Measurements from ENCODE around the gene TMEM143.
"Not testable (repeated sequence)": the region's sequence is repeated elsewhere in the genome, so short reads cannot be mapped to it uniquely, and the experiment has no call there.

The TMEM143 gene

DNA sequence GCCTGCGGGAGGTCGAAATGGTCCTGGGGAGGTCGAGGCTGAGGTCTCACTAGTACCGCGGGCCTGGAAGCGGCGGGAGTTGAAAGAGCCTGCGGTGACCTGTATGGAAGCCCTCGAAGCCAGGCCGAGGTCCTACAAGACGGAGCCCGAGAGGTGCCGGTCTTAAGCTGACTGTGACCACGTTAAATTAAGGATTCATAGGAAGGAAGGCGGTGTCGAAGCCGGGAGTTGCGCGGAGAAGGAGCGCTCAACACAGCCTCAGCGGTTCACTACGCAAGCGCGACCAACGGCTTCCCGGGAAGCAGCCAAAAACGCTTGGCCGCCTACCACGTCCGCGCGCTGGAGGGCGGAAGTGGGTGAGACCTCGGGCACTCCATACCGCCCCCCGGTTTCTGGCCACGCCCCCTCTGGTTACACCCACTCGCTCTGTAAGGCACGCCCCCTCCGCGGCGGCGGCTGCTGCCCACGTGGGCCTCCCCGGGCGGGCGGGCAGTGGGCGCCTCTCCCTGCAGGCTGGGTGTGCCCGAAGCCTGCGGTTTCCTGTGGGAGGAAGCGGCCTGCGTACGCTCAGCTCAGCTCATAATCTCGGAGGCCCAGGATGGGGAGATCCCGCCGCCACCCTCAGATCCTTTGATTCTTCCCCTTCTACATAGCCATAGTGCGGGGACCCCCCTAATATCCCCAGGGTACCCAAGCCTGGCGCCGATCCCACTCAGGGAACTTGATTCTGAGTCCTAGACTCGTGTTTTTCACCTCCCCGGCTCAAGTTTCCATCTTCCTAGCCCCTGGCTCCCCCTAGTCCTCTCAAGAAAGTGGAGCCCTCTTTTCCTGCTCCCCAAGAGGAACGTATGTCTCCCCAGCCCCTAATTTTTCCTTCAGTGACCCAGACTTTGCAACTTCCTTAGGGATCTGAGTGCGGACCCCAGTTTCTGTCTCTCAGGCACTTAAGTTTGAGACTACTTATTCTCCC is 41.8 kb downstream of the TMEM143 start:
- peaks cover 15% of the 10 kb centered on the region for H3K4me1 ChIP-seq (ENCODE audit: insufficient read depth, low read length)
- peak overlapping the region; percentile 43 for H3K4me3 ChIP-seq (ENCODE audit: low read length)
- no peaks in the 10 kb centered on the region for H3K36me3 ChIP-seq (ENCODE audit: insufficient read depth, low read length)
- H3K27me3 ChIP-seq (ENCODE audit: insufficient read depth, low read length): no peaks in the 10 kb centered on the region
- peak overlapping the region; percentile 29 for H2AFZ ChIP-seq (ENCODE audit: low read depth, low read length)
- H3K9me3 ChIP-seq (ENCODE audit: low read length): peaks cover 2% of the 10 kb centered on the region

DNA sequence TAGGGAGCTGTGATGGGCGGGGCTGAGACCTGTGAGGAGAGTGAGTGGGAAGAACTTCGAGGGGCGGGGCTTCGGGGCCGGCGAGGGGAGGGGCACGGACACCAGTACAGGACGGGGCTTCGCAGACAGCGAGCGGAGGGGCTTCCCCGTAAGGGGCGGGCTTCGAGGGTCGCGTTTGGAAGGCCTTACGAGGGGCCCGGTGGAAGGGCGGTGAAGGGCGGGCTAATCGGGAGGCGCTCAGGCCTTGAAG is 42.4 kb downstream of the TMEM143 start:
- peaks cover 15% of the 10 kb centered on the region for H3K4me1 ChIP-seq (ENCODE audit: insufficient read depth, low read length)
- no peaks in the 10 kb centered on the region for H3K27me3 ChIP-seq (ENCODE audit: insufficient read depth, low read length)
- H3K4me3 ChIP-seq (ENCODE audit: low read length): peak overlapping the region; percentile 43
- H2AFZ ChIP-seq (ENCODE audit: low read depth, low read length): peak overlapping the region; percentile 29
- H3K36me3 ChIP-seq (ENCODE audit: insufficient read depth, low read length): no peaks in the 10 kb centered on the region
- H3K9me3 ChIP-seq (ENCODE audit: low read length): peaks cover 2% of the 10 kb centered on the region

DNA sequence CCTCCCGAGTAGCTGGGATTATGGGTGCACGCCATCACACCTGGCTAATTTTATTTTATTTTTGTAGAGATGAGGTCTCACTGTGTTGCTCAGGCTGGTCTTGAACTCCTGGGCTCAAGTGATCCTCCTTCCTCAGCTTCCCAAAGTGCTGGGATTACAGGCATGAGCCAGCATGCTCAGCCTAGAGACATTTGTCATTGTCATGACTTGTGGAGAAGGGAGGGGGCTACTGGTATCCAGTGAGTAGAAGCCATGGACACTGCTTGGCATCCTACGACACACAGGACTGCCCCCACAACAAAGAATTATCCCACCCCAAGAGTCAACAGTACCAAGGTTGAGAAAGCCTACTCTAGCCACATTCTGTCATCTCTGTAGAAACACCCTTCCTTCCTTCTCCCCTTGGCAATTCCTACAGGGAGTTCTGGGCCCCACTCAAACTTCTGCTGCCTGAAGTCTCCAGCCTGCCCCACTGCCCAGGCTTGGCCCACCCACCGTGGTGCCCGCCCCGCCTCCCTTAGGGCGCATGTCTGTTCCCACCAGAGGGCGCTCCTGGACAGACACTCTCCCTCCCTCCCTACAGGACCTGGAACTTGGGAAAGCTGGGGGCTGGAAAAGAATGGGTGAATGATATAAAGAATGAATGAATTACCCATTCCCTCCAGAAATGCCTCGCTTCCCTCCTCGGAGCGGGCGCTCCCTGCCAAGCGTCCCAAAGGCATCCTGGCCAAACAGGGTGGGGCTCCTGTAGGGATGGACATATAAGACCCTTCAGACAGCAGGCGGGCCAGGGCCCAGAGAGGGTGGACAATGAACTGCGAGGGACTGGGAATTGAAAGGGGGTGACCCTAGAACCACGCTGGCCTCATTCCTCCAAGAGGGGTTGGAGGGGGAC is 43.8 kb downstream of the TMEM143 start:
- H3K4me3 ChIP-seq (ENCODE audit: low read length): no peak overlapping the region
- peaks cover 4% of the 10 kb centered on the region for H3K4me1 ChIP-seq (ENCODE audit: insufficient read depth, low read length)
- no peaks in the 10 kb centered on the region for H3K27me3 ChIP-seq (ENCODE audit: insufficient read depth, low read length)
- H3K9me3 ChIP-seq (ENCODE audit: low read length): peaks cover 2% of the 10 kb centered on the region
- H2AFZ ChIP-seq (ENCODE audit: low read depth, low read length): no peak overlapping the region
- no peaks in the 10 kb centered on the region for H3K36me3 ChIP-seq (ENCODE audit: insufficient read depth, low read length)

DNA sequence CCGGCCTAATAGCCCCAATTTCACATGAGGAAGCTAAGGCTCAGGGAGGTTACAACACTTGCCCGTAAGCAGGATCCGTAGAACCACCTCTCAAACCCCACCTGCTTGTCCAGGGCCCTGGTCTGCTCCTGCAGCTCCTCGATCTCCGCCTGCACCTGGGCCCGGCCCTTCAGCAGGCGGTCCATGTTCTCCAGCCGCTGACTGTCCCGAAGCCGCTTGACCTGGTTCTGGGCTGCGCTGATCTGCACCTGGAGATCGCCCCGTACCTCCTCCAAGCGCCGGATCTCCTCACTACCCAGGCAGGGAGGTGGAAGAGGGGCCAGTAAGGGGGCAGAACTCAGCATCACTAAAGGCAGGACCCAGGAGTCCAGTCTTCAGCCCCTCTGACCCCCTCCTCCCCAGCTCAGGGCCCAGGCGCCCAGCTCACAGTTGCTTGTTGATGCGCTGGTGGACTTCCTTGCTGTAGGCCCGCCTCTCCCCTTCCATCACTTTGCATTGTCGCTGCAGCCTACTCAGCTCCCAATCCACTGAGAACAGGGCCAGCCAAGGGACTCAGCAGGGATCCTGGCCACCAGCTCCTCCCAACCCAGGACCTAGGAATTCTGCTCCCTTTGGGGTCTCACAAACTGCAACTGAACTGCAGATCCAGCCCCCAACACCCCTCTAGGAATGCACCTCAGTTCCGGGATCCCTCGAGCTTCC is 45.3 kb downstream of the TMEM143 start:
- H3K4me1 ChIP-seq (ENCODE audit: insufficient read depth, low read length): peaks cover 4% of the 10 kb centered on the region
- no peaks in the 10 kb centered on the region for H3K36me3 ChIP-seq (ENCODE audit: insufficient read depth, low read length)
- no peak overlapping the region for H2AFZ ChIP-seq (ENCODE audit: low read depth, low read length)
- H3K9me3 ChIP-seq (ENCODE audit: low read length): peaks cover 2% of the 10 kb centered on the region
- no peaks in the 10 kb centered on the region for H3K27me3 ChIP-seq (ENCODE audit: insufficient read depth, low read length)
- no peak overlapping the region for H3K4me3 ChIP-seq (ENCODE audit: low read length)

DNA sequence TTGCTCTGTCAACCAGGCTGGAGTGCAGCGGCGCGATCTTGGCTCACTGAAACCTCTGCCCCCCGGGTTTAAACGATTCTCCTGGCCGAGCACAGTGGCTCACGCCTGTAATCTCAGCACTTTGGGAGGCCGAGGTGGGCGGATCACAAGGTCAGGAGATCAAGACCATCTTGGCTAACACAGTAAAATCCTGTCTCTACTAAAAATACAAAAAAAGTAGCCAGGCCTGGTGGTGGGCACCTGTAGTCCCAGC is 46.1 kb downstream of the TMEM143 start:
- not testable (repeated sequence) for H3K4me1 ChIP-seq (ENCODE audit: insufficient read depth, low read length); H3K9me3 ChIP-seq (ENCODE audit: low read length); H3K4me3 ChIP-seq (ENCODE audit: low read length); H2AFZ ChIP-seq (ENCODE audit: low read depth, low read length); H3K36me3 ChIP-seq (ENCODE audit: insufficient read depth, low read length); H3K27me3 ChIP-seq (ENCODE audit: insufficient read depth, low read length)

DNA sequence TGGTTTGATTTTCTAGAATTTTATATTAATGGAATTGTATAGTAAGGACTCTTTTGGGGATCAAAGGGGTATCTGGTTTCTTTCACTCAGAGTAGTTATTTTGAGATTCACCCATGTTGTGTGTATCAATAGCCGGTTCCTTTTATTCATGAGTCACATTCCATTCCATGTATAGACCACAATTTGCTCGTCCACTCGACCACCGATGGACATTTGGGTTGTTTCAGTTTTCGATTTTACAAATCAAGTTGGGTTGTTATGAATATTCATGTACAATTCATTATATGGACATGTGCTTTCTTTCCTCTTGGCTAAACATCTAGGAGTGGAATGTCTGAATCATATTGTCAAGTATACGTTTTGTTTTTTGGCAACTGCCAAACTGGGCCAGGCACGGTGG is 48.0 kb downstream of the TMEM143 start:
- no peaks in the 10 kb centered on the region for H3K27me3 ChIP-seq (ENCODE audit: insufficient read depth, low read length)
- no peaks in the 10 kb centered on the region for H3K36me3 ChIP-seq (ENCODE audit: insufficient read depth, low read length)
- peaks cover 2% of the 10 kb centered on the region for H3K9me3 ChIP-seq (ENCODE audit: low read length)
- no peak overlapping the region for H2AFZ ChIP-seq (ENCODE audit: low read depth, low read length)
- no peaks in the 10 kb centered on the region for H3K4me1 ChIP-seq (ENCODE audit: insufficient read depth, low read length)
- no peak overlapping the region for H3K4me3 ChIP-seq (ENCODE audit: low read length)

DNA sequence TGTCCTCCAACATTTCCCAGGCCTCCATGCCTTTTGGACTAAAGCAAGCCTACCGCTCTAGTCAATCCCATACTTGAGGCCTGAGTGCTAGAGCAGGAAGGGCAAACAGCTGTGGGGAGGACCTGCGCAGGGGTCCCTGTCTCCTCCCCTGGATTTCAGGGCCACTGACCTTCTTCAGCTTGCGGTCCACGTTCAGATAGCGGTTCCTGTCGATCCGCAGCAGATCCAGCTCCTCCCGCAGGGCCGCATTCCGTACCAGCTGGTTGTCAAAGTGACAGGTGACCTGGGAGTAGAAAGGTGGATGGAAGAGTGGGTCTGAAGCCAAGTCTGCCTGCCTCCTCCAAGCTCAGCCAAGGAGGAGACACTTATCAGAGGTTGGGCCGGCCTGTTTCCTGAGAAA is 52.4 kb downstream of the TMEM143 start:
- Histone ChIP-seq H3K36me3 (ENCODE audit: insufficient read depth, low read length) (no peaks in the 10 kb centered on the region), H3K4me1 (ENCODE audit: insufficient read depth, low read length) (peaks cover 3% of the 10 kb centered on the region), H3K27me3 (ENCODE audit: insufficient read depth, low read length) (no peaks in the 10 kb centered on the region), H3K9me3 (ENCODE audit: low read length) (no peaks in the 10 kb centered on the region), H3K4me3 (ENCODE audit: low read length) (no peak overlapping the region), H2AFZ (ENCODE audit: low read depth, low read length) (no peak overlapping the region)

DNA sequence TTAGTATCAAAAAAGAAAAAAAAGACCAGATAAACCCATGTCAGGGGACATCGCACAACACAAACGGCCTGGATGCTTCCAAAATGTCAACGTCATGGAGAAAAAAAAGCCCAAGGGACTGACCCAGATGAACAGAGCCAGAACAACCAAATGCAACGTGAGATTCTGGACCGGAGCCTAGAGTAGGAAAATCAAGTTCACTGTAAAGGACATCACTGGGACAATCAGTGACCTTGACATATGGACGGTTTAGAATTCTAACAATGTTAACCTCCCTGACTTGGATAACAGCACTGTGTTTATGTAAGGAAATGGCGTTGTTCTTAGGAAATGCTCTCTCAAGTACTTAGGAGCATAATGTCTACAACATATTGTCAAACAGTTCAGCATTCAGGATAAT is 53.5 kb downstream of the TMEM143 start:
- Histone ChIP-seq H3K27me3 (ENCODE audit: insufficient read depth, low read length) (no peaks in the 10 kb centered on the region), H3K4me1 (ENCODE audit: insufficient read depth, low read length) (peaks cover 3% of the 10 kb centered on the region), H3K9me3 (ENCODE audit: low read length) (no peaks in the 10 kb centered on the region), H3K36me3 (ENCODE audit: insufficient read depth, low read length) (no peaks in the 10 kb centered on the region), H2AFZ (ENCODE audit: low read depth, low read length) (no peak overlapping the region), H3K4me3 (ENCODE audit: low read length) (no peak overlapping the region)

DNA sequence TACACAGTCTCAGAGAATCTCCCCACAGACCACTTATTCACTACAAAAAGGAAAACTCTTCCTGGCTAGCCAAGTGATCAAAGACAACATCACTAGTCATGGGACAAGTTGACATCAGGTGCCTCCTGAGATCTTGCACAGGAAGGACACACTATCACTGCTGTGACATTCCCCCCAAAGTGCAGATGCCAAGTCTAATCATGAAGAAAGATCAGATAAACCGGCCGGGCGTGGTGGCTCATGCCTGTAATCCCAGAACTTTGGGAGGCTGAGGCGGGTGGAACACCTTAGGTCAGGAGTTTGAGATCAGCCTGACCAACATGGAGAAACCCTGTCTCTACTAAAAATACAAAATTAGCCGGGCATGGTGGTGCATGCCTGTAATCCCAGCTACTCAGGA is 54.0 kb downstream of the TMEM143 start:
- not testable (repeated sequence) for H3K4me3 ChIP-seq (ENCODE audit: low read length); H3K4me1 ChIP-seq (ENCODE audit: insufficient read depth, low read length); H3K36me3 ChIP-seq (ENCODE audit: insufficient read depth, low read length); H3K27me3 ChIP-seq (ENCODE audit: insufficient read depth, low read length); H2AFZ ChIP-seq (ENCODE audit: low read depth, low read length); H3K9me3 ChIP-seq (ENCODE audit: low read length)

DNA sequence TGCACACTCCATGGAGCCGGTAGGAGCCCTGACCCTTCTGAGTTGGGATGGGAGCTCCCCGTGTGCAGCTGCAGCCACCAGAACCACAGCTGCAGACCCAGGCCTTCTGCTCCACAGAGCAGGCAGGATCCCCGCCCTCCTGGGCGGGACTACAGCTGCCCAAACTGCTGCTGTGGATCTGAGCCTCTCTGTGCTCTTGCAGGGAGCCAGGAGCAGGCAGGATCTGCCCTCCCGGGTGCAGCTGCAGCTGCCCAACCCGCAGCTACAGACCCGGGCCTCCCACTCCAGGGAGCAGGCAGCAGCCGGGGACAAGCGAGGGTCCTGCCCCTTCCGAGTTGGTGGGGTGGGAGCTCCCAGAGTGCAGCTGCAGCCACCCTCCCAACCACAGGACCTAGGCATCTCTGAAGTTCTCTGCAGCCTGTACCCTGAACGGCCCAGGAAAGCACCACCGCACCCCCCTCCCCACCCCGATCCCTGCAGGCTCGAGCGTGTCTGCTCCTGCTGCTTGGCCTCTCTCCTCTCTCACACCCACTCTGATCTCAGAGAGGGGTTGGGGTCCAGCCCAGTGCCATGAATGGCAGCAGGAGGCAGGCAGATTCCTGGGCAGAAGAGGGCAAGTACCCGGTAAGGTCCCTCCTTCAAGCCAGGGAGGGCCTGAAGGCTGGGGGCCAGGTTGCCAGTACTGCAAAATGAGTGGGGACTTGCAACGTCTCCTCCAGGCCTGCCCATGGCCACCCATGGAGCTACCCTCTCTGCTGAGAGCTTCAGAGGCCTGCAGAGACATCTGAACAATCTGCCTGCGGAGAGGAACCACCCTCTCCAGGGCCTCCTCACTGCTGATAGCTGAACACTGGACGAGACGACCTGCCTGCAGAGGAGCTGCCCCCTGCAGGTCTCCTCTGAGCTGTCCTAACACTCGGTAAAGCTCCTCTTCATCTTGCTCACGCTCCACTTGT is 54.8 kb downstream of the TMEM143 start:
- H3K9me3 ChIP-seq (ENCODE audit: low read length): no peaks in the 10 kb centered on the region
- H3K36me3 ChIP-seq (ENCODE audit: insufficient read depth, low read length): no peaks in the 10 kb centered on the region
- H3K27me3 ChIP-seq (ENCODE audit: insufficient read depth, low read length): no peaks in the 10 kb centered on the region
- peaks cover 3% of the 10 kb centered on the region for H3K4me1 ChIP-seq (ENCODE audit: insufficient read depth, low read length)
- no peak overlapping the region for H3K4me3 ChIP-seq (ENCODE audit: low read length)
- peak overlapping the region; percentile 17 for H2AFZ ChIP-seq (ENCODE audit: low read depth, low read length)

DNA sequence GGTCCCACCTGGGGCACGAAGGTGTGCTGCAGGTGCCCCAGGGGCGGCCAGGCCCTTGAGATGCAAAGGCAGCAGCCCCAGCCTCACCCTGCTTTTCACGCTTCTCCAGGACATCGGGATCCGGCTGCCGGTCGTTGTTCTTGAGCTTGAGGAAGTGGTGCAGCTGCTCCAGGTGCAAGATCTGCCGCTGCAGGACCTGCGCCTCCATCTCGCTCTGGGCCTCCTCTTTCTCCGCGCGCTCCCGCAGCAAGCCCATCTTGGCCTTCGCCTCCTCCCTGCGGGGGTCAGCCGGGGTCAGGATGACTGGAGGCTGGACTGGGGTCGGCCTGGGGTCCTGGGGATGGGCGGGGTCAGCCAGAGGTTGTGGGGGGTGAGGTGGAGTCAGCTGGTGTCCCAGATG is 59.9 kb downstream of the TMEM143 start:
- peaks cover under 1% of the 10 kb centered on the region for H3K4me1 ChIP-seq (ENCODE audit: insufficient read depth, low read length)
- no peaks in the 10 kb centered on the region for H3K36me3 ChIP-seq (ENCODE audit: insufficient read depth, low read length)
- H2AFZ ChIP-seq (ENCODE audit: low read depth, low read length): no peak overlapping the region
- H3K9me3 ChIP-seq (ENCODE audit: low read length): peaks cover 1% of the 10 kb centered on the region
- H3K4me3 ChIP-seq (ENCODE audit: low read length): no peak overlapping the region
- H3K27me3 ChIP-seq (ENCODE audit: insufficient read depth, low read length): no peaks in the 10 kb centered on the region

DNA sequence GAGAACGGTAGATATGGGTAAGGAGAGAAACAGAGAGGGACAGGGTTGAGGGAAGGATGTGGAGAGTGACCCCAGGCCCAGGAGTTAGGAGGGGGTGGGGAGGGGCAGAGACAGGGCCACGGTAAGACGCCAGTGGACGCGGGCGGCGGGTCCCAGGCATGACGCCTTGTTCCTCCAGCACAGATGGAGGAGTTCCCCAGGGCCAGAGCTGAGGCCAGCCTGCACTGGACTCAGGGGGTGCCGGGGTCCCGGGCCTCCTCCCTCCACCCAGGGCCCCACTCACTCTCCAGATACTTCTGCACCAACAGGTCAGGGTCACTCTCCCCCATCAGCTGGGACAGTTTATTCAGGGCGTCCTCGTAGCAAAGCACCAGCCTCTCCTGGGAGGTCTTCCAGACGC is 60.4 kb downstream of the TMEM143 start:
- Histone ChIP-seq H3K4me1 (ENCODE audit: insufficient read depth, low read length) (no peaks in the 10 kb centered on the region), H3K27me3 (ENCODE audit: insufficient read depth, low read length) (no peaks in the 10 kb centered on the region), H3K36me3 (ENCODE audit: insufficient read depth, low read length) (no peaks in the 10 kb centered on the region), H3K9me3 (ENCODE audit: low read length) (peaks cover 1% of the 10 kb centered on the region), H3K4me3 (ENCODE audit: low read length) (no peak overlapping the region), H2AFZ (ENCODE audit: low read depth, low read length) (no peak overlapping the region)
